Panc1 (cell line): ENCODE results near the gene MOGAT3.

Experiments used
- TF ChIP-seq, protein P1 (sequence below): fragments of 450-650 bp; IDR thresholded peaks from 2 replicates; pipeline ENCODE4 v1.5.1; 2017; ENCODE audit warnings: mild to moderate bottlenecking
- TF ChIP-seq, protein P2 (sequence below), 2 experiments: IDR thresholded peaks; 2 replicates each; pipeline ENCODE4 v1.6.1; 2011 to 2012; ENCODE audit warnings: low read depth in 2 of 2, control low read depth in 1 of 2, low read length in 1 of 2, mild to moderate bottlenecking in 1 of 2, moderate library complexity in 1 of 2; ENCODE audit not compliant: insufficient read depth in 1 of 2

DNA sequence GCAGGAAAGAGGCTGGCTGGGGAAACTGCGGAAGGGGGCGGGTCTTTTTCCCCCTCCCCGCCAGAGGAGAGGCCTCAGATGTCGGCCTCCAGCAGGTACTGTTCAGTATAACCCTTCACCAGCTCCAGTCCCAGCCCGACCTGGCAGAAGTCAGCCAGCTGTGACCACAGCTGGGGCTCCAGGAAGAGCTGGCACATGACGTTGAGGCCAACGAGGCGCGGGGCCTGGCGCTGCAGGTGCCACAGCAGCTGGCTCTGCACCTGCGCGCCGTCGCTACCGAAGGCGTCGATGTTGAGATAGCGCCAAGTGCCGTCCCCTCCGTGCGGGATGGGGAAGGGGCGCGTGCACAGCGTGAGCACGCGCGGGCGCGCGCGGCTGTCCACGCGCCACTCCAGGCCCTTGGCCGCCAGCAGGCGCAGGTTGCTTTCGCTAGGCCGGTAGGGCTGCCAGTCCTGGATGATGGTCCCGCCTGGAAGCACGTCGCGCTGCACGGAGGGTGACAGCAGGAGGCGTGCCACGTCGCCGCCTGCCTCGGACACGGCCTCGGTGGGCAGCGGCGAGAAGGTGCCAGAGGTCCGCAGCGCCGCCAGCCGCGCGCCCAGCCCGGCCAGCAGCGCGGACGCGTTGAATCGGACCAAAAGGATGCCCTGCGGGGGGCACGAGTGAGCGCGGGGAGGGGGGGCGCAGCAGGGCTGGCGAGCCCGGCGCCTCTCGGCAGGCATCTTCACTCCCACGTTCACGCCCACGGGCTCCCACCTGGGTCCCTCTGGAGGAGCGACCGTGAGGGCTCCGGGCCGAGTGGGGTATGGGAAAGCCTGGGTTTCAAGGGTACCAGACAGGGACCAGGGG, 28.6 kb downstream of the MOGAT3 start:
- TF ChIP-seq, protein P1, sequence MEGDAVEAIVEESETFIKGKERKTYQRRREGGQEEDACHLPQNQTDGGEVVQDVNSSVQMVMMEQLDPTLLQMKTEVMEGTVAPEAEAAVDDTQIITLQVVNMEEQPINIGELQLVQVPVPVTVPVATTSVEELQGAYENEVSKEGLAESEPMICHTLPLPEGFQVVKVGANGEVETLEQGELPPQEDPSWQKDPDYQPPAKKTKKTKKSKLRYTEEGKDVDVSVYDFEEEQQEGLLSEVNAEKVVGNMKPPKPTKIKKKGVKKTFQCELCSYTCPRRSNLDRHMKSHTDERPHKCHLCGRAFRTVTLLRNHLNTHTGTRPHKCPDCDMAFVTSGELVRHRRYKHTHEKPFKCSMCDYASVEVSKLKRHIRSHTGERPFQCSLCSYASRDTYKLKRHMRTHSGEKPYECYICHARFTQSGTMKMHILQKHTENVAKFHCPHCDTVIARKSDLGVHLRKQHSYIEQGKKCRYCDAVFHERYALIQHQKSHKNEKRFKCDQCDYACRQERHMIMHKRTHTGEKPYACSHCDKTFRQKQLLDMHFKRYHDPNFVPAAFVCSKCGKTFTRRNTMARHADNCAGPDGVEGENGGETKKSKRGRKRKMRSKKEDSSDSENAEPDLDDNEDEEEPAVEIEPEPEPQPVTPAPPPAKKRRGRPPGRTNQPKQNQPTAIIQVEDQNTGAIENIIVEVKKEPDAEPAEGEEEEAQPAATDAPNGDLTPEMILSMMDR, result no peak; the same call in 1 of the 2 replicates
- TF ChIP-seq, protein P2, sequence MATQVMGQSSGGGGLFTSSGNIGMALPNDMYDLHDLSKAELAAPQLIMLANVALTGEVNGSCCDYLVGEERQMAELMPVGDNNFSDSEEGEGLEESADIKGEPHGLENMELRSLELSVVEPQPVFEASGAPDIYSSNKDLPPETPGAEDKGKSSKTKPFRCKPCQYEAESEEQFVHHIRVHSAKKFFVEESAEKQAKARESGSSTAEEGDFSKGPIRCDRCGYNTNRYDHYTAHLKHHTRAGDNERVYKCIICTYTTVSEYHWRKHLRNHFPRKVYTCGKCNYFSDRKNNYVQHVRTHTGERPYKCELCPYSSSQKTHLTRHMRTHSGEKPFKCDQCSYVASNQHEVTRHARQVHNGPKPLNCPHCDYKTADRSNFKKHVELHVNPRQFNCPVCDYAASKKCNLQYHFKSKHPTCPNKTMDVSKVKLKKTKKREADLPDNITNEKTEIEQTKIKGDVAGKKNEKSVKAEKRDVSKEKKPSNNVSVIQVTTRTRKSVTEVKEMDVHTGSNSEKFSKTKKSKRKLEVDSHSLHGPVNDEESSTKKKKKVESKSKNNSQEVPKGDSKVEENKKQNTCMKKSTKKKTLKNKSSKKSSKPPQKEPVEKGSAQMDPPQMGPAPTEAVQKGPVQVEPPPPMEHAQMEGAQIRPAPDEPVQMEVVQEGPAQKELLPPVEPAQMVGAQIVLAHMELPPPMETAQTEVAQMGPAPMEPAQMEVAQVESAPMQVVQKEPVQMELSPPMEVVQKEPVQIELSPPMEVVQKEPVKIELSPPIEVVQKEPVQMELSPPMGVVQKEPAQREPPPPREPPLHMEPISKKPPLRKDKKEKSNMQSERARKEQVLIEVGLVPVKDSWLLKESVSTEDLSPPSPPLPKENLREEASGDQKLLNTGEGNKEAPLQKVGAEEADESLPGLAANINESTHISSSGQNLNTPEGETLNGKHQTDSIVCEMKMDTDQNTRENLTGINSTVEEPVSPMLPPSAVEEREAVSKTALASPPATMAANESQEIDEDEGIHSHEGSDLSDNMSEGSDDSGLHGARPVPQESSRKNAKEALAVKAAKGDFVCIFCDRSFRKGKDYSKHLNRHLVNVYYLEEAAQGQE (IDR thresholded peaks at IDR 0.05; ENCODE audit: insufficient read depth in 1 of 2, low read depth in 2 of 2, low read length in 1 of 2), result no peak
